ENCODE measurements around the gene APOL2.

DNA sequence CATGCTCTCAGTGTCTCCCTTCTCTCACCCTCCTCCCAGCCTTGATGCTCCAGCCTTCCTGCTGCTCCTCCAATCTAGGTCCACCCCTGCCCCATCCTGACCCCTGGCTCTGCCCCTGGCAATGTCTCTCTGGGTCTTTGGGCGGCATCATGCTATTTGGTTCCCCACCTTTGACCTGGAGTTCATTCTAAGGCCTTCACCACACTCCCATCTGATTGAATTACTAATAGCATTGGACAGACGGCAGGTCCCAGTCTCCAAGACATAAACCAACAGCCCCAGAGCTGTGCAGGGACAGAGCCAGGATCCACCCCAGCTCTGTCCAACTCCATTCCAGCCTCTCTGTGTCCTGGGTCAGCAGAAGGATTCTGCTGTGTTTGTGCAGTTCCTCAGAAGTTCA lies 44.9 kb downstream of the APOL2 start:
- TF ChIP-seq, protein P1, sequence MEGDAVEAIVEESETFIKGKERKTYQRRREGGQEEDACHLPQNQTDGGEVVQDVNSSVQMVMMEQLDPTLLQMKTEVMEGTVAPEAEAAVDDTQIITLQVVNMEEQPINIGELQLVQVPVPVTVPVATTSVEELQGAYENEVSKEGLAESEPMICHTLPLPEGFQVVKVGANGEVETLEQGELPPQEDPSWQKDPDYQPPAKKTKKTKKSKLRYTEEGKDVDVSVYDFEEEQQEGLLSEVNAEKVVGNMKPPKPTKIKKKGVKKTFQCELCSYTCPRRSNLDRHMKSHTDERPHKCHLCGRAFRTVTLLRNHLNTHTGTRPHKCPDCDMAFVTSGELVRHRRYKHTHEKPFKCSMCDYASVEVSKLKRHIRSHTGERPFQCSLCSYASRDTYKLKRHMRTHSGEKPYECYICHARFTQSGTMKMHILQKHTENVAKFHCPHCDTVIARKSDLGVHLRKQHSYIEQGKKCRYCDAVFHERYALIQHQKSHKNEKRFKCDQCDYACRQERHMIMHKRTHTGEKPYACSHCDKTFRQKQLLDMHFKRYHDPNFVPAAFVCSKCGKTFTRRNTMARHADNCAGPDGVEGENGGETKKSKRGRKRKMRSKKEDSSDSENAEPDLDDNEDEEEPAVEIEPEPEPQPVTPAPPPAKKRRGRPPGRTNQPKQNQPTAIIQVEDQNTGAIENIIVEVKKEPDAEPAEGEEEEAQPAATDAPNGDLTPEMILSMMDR (conservative IDR thresholded peaks at IDR 0.05 in 1 of 2, IDR thresholded peaks at IDR 0.05 in 1 of 2; ENCODE audit: extremely low read depth in 1 of 2, insufficient read depth in 1 of 2, low read depth in 1 of 2, low read length in 2 of 2): no peak
- TF ChIP-seq EZH2 (IDR thresholded peaks at IDR 0.05; ENCODE audit: borderline replicate concordance, low read length): no peak

All from mammary epithelial cell (primary cell).